HG03103 (cell line): Measurements from ENCODE around the gene CTDSP2.
A peak's percentile ranks its signal among the peaks of the same experiment; 100 is the strongest.
"Not testable (repeated sequence)": the region's sequence is repeated elsewhere in the genome, so short reads cannot be mapped to it uniquely, and the experiment has no call there.

ENCODE experiments used
- ATAC-seq: cut with Tn5 transposase; IDR thresholded peaks from one replicate; pipeline ENCODE4 v1.9.1; 2021; ENCODE audit warnings: low read depth; ENCODE audit not compliant: unreplicated experiment

Gene CTDSP2

GRCh38 chr12:57882575-57882974 lies 36.0 kb upstream of the CTDSP2 start:
- ATAC-seq: no peak

- no peak for ATAC-seq
These were observed 34.9 kb upstream of the CTDSP2 start for GRCh38 chr12:57881475-57881874.

GRCh38 chr12:57881035-57881434 lies 34.5 kb upstream of the CTDSP2 start:
- not testable (repeated sequence) for ATAC-seq

- no peak for ATAC-seq
These were observed 31.3 kb upstream of the CTDSP2 start for GRCh38 chr12:57877876-57878275.

GRCh38 chr12:57875753-57876547 lies 29.4 kb upstream of the CTDSP2 start:
- no peak for ATAC-seq

- no peak for ATAC-seq
These were observed 27.9 kb upstream of the CTDSP2 start for GRCh38 chr12:57874166-57875108.

- ATAC-seq: no peak
These were observed 25.8 kb upstream of the CTDSP2 start for GRCh38 chr12:57872362-57872761.

- no peak for ATAC-seq
These were observed 23.4 kb upstream of the CTDSP2 start for GRCh38 chr12:57869927-57870318.

- ATAC-seq: no peak
These were observed 22.9 kb upstream of the CTDSP2 start for GRCh38 chr12:57869298-57869926.

GRCh38 chr12:57868851-57869268 lies 22.3 kb upstream of the CTDSP2 start:
- no peak for ATAC-seq

- ATAC-seq: no peak
These were observed 21.7 kb upstream of the CTDSP2 start for GRCh38 chr12:57868221-57868620.

GRCh38 chr12:57866308-57867019 lies 19.9 kb upstream of the CTDSP2 start:
- ATAC-seq: no peak

GRCh38 chr12:57865084-57865751 lies 18.7 kb upstream of the CTDSP2 start:
- peak; percentile 52 for ATAC-seq

- no peak for ATAC-seq
These were observed 18.0 kb upstream of the CTDSP2 start for GRCh38 chr12:57864442-57865083.

- ATAC-seq: no peak
These were observed 17.1 kb upstream of the CTDSP2 start for GRCh38 chr12:57863676-57864075.

- no peak for ATAC-seq
These were observed 15.4 kb upstream of the CTDSP2 start for GRCh38 chr12:57861967-57862366.

- not testable (repeated sequence) for ATAC-seq
These were observed 14.4 kb upstream of the CTDSP2 start for GRCh38 chr12:57860883-57861282.

- ATAC-seq: no peak
These were observed 12.6 kb upstream of the CTDSP2 start for GRCh38 chr12:57859121-57859520.

GRCh38 chr12:57858123-57858522 lies 11.6 kb upstream of the CTDSP2 start:
- not testable (repeated sequence) for ATAC-seq
